T47D (cell line): ENCODE data around the gene TRIM28.

Source experiments
- DNase-seq, 2 experiments: peaks; one replicate each; pipeline versions ENCODE4 v3.0.0 to v3.0.0-alpha.2; 2011 to 2012; ENCODE audit warnings: low read depth in 1 of 2, low spot score in 1 of 2
- JUND ChIP-seq: IDR thresholded peaks from 2 replicates; pipeline ENCODE4 v1.6.1; 2012; ENCODE audit warnings: low read depth
- in situ Hi-C: cut with HindIII; loops from 2 replicates; pipeline ENCODE4 v1.10.0; 2016; ENCODE audit warnings: low sequenced_read_pairs, low pct_unique_long_range_greater_than_20kb

TRIM28 gene

DNA sequence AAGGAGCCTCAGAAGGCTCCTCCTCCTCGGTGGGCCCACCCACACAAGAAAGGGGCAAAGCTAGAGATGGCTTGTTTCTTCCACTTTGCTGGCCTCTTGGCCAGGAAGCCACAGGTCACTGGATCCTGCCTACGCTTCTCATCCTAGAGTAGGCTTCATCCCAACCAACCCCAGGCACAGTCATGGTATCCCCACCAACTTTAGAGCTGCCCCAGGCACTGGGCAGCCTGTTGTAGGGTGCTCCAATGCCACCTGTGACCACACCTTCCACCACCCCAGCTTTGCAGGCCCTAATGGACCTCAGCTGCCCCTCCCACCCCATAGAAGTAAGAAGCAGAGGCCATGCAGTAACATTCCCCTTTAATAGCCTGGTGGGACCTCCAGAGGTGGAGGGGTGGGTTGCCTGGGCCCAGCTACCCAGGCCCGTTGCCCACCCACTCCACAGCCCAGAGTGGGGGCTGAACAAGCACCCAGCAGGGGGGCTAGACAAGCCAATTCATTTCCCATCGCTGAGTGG is 11.6 kb downstream of the TRIM28 start:
- TF ChIP-seq JUND: no peak
- in situ Hi-C loops: no loop called here
- no peak for DNase-seq

DNA sequence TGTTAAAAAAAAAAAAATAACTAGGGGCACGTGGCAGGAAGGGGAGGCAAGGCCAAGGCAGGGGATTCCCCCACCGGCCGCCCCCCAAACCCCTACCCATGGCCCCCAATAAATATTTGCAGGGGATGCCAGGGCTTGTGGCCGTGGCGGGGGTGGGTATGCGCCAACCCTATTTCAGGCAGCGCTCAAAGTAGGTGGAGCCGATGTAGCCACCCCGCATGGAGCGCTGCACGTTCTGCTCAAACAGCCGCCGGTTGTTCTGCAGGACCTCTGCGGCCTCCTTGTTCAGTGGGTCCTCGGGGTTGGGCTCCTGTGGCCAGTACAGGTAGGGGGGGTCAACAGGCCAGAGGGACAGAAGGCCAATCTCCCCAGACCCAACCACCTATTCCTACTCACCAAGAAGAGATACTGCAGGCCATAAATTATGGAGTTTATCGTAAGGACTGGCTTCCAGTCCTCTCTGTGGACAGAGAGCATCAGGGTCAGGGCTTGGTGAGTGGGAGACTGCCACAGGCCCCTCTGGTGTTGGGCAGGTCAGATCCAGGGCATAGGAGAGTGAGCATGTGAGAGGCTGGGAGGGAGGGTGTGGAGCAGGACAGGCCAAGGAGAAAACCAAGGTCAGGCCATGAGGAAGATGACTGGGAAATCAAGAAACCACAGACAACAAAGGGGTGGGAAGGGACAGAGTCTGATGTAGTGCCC is 12.2 kb downstream of the TRIM28 start:
- no peak for TF ChIP-seq JUND
- in situ Hi-C loops: no loop called here
- no peak for DNase-seq

DNA sequence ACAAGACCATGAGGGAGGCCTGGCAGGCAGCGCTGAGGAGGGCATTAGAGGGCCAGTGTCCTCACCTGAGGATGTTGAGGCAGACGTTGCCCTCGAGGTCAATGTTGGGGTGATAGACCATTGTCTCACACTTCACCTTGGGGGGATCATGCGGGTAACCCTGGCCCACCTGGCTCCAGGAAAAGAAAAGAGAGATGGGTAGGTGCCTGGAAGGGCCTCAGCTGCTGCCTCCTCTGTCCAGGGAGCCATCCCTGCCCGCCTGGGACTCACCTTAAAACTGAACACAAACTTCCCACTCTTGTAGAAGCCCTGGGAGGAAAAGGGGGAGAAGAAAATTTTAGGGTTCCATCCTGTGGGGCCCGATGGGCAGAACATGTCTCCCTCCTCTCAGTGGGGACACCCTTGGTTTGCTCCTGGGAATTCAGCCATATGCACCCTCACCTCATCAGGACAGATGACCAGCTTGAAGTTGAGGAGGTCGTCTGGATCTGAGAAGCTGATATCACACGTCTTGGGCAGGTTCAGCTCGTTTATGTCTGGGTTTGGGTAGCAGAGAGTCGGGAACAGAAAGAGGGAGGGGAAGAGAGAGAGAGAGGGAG is 12.9 kb downstream of the TRIM28 start:
- DNase-seq: no peak
- TF ChIP-seq JUND: no peak
- in situ Hi-C loops: no loop called here

DNA sequence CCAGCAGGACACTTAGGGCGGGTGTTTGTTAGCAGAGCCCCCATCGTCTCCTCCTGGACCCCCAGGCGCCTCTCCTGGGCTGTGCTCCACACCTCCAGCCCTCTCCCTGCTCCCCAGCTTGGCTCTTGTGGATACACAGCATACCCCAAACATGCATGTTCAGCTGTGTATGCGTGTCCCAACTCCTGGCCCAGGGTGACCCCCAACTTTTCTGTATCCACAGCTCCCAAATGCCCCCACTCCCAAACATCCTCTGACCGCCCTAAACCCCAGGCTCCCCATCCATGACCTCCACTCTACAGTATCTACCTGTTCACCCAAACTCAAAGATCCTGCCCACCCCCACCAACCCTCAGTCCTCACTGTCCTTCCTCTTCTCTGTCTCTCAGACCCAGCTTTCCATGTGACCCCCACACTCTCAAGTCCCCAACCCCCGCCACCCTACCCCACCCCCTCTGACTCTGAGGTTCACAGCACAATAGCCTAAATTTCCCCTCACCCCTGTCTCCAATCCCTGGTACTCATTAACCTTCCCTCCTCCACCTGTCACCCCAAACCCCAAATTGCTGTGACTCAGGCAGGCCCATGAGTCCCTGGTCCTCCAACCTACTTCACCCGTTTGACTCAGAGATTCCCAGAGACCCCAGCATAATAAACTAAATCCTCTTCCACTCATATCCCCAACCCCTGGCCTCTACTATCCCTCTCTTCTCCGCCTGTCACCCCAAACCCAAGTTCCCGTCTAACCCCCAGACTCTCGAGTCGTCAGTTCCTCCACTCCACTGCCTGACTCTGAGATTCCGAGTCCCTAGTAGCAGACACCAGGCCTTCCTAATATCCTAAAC is 13.6 kb downstream of the TRIM28 start:
- in situ Hi-C loops: no loop called here
- DNase-seq: no peak
- no peak for TF ChIP-seq JUND

DNA sequence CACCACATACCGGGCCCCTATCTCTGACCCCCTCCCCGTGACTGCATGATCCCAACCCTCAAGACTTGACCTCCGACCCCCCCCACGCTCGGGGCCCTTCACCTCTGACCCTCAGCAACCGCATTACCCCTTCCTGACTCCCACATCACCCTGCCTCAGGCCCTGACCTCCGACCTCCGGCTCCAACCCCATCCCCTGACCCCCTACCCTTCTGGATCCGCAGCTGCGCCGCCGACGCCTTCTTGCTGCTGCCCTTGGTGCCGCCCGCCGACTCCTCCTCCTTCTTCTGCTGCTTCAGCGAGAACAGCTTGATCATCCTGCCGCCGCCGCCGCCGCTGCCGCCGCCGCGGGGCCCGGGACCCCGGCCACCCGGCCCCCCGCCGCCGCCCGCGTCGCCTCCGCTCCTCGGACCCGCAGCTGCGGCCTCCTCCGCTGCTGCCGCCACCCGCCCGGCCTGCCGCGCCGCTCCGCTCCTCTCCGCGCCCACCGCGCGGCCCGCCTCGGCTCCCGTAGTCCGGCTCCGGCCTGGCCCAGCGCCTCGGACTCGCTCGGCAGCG is 14.3 kb downstream of the TRIM28 start, which contains the start of gene UBE2M:
UBE2M (minus strand) TSS at position 546 of the 557 bp plus-strand sequence; CDS start at position 316, 230 bp downstream.
- no peak for TF ChIP-seq JUND
- in situ Hi-C loops: no loop called here
- no peak for DNase-seq

DNA sequence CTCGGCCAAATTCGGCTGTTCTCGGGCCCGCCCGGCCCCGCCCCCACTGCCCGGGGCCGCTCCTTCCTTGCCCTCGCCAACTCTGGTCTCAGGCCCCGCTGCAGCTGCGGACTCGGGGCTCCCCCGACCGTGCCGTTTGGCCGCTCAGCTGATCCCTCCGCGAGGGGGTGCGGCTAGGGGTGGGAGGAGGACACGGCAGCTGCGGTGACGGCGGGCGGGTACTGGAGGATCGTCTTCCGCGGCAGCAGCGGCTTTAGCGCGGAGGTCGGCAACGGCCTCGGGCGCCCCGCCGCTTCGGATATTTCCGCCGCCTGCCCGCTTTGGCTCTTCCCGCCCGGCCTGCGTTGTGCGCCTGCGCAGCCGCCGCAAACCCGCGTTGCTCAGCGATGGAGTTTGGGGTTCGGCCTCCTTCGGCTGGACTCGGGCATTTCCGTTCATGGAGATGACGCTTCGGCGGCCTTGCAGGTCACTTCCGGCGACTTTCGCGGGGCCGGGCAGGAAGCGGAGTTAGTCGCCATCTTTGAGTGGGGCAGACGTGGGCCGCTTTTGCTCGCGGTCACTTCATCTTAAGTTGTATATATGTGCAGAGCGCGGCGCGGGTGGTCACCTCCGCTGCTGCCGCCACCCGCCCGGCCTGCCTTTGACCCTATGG is 14.9 kb downstream of the TRIM28 start:
- DNase-seq: peak; percentile 89 to 97
- in situ Hi-C loops: no loop called here
- TF ChIP-seq JUND: no peak

DNA sequence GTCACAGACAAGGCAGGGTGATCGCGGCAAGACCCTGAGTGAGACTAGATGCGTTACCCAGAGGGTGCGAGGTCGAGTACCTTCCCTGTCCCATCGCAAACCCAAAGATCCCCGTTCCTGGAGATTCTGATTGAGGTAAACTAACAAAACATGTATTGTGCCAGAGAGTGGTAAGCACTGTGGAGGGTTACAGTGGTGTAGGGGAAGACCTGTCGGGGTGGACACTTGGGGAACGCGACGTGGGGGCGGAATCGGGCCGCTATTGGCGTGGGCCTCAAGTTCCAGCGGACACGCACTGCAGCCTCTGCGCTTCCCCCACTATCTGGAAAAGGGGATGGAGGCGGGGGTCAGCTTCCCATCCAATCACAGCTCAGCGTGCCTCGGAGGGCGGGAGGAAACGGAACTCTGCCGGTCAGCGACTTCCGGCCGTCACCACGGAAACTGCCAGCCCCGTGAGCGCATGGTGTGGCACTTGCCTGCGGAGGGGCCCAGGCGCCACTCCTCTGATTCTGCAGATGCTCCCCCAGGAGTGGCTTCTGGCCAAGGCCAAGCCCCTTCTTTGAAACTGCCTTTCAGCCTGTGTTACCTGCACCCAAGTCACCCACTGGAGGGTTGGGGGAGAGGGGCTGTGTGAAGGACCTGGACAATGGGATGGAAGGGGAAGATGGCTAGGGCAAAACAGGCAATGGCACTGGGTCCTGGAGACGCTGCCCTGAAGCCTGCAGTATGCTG is 15.6 kb downstream of the TRIM28 start:
- DNase-seq: peak; percentile 92 to 96
- in situ Hi-C loops: no loop called here
- no peak for TF ChIP-seq JUND

DNA sequence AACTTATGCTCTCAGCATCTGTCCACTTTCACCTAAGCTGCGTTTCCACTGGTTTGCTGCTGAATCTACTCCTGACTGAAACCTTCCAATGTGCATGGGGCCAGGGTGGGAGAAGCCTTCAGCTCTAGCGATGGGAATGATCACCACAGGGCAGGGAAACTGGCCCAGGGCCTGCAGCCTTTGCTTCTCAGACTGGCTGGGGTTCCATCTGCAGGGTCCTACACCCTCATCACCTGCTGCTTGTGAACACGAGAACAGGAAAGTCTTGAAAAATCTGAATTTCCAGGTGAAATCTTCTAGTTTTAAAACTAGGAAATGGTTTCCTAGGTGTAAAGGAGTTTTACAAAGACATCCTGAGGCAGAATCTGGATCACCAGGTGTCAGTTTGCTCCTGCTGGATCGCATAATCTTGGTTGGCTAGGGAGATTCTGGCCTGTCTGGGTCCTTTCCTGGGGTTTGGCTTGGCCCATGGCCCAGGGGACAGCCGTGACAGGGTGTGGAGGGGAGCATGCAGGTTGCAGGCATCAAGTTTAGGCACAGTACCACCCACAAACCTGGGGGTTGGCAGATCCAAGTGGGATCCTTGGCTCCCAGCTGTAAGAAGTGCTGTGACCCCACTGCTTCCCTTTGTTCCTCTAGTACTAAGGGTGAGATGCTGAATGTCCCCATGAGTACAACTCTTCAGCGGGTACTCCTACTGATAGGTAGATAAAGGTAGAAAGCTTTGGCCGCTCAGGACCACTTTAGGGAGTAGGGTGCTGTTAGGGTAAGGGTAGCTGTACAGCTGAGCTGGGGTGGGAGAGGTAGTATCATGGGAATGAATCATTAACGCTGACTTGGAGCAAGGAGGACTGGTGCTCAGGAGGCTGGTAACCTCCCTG is 16.4 kb downstream of the TRIM28 start:
- TF ChIP-seq JUND: no peak
- in situ Hi-C loops: no loop called here
- no peak for DNase-seq

DNA sequence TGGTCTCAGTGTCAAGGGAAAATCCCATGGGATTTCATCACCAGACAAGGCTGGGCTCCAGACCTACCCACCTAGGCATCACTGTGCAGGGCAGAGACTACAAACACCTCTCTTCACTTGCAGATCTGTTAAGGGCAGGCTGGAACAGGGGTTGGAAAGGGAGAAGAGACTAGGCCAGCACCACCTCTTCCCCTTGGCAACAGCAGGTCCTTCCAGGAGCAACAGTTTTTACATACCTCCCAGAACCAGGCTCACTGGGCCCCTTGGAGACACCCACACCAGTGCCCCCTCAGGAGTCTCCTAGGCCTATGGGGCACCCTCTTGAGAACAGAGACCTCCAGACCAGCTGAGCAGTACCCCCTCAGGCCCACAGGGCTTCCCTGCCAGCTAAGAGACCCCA is 17.1 kb downstream of the TRIM28 start:
- in situ Hi-C loops: no loop called here
- no peak for TF ChIP-seq JUND
- no peak for DNase-seq

DNA sequence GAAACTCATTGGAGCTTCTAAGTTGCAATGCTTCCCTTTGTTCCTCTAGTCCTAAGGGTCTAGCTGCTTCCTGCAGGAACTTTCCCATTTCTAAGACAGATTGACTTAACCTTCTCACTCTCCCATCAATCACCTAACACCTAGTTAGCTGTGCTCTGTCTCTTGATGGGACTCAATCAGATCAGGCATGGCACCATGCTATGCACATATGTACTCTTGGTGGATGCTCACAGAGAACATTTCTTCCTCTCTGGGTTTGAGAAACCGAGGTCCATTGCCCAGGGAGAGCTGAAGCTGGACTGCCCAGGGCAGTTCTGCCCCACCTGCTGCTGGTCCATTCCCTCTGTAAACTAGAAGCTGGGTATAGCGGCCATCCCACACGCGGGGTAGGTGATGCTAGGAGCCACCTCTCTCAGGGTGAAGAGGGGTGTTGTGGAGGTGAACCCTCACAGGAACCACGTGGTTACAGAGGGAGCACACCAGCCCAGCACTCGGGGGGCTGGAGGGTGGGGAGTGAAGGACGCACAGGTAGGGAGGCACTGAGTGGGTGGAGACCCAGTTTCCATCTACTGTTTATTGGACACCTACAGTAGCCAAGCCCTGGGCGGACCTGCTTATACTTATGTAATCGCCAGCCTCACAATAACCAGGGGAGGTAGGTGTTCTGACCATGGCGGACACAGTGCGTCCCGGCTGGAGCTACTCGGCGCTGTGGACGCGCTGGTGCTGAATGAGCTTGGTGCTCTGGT is 17.7 kb downstream of the TRIM28 start:
- no peak for TF ChIP-seq JUND
- DNase-seq: no peak
- in situ Hi-C loops: no loop called here
